Measurements from ENCODE around the gene IDUA.

IDUA gene

DNA sequence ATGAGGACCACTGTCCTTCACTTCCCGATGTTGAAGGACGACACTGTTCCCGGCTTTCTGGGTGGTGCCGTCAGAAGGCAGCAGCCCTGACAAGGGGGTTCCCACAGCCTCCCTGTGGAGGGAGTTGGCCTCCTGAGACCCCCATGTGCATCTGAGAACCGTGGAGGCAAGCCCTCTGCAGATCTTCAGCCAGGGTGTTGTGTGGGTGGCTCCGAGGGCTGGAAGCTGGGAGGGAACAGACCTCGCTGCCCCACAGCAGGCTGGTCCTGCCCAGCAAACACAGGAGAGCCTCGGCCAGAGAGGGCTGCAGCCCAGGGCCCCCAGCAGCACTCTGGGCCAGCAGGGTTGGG is 29.6 kb upstream of the IDUA start:
- TF ChIP-seq, protein P1, sequence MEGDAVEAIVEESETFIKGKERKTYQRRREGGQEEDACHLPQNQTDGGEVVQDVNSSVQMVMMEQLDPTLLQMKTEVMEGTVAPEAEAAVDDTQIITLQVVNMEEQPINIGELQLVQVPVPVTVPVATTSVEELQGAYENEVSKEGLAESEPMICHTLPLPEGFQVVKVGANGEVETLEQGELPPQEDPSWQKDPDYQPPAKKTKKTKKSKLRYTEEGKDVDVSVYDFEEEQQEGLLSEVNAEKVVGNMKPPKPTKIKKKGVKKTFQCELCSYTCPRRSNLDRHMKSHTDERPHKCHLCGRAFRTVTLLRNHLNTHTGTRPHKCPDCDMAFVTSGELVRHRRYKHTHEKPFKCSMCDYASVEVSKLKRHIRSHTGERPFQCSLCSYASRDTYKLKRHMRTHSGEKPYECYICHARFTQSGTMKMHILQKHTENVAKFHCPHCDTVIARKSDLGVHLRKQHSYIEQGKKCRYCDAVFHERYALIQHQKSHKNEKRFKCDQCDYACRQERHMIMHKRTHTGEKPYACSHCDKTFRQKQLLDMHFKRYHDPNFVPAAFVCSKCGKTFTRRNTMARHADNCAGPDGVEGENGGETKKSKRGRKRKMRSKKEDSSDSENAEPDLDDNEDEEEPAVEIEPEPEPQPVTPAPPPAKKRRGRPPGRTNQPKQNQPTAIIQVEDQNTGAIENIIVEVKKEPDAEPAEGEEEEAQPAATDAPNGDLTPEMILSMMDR (conservative IDR thresholded peaks at IDR 0.05; ENCODE audit: low read depth, low read length) = no peak
- H3K4me3 ChIP-seq (ENCODE audit: low read length) = no peak overlapping the region
- no peak for DNase-seq (ENCODE audit: low read depth)

DNA sequence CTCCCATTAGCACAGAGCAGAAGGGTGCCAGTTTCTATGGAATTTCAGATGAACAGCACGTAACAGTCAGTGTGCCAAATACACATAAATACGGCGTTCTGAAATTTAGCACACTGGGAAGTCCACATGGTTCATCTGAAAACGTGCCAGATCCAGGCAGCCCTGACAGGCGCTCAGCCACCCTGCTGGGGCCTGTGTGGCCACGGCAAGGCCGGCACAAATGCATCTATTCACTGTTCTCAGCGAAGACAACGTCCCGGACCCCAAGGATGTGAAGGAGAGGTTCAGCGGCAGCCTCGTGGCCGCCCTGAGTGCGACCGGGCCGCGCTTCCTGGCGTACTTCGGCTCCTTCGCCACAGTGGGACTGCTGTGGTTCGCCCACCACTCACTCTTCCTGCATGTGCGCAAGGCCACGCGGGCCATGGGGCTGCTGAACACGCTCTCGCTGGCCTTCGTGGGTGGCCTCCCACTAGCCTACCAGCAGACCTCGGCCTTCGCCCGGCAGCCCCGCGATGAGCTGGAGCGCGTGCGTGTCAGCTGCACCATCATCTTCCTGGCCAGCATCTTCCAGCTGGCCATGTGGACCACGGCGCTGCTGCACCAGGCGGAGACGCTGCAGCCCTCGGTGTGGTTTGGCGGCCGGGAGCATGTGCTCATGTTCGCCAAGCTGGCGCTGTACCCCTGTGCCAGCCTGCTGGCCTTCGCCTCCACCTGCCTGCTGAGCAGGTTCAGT is 29.1 kb upstream of the IDUA start:
- TF ChIP-seq, protein P1 (conservative IDR thresholded peaks at IDR 0.05; ENCODE audit: low read depth, low read length) = no peak
- H3K4me3 ChIP-seq (ENCODE audit: low read length) = no peak overlapping the region
- no peak for DNase-seq (ENCODE audit: low read depth)

DNA sequence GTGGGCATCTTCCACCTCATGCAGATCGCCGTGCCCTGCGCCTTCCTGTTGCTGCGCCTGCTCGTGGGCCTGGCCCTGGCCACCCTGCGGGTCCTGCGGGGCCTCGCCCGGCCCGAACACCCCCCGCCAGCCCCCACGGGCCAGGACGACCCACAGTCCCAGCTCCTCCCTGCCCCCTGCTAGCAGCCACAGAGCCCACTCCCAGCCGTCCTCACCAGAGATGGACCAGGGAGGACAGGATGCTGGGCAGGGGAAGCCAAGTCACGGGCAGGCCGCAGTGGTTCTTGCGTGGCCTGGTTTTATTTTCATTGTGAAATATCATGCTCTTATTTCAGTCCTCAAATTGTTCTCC is 28.6 kb upstream of the IDUA start:
- no peak overlapping the region for H3K4me3 ChIP-seq (ENCODE audit: low read length)
- no peak for DNase-seq (ENCODE audit: low read depth)
- TF ChIP-seq, protein P1 (conservative IDR thresholded peaks at IDR 0.05; ENCODE audit: low read depth, low read length) = no peak

DNA sequence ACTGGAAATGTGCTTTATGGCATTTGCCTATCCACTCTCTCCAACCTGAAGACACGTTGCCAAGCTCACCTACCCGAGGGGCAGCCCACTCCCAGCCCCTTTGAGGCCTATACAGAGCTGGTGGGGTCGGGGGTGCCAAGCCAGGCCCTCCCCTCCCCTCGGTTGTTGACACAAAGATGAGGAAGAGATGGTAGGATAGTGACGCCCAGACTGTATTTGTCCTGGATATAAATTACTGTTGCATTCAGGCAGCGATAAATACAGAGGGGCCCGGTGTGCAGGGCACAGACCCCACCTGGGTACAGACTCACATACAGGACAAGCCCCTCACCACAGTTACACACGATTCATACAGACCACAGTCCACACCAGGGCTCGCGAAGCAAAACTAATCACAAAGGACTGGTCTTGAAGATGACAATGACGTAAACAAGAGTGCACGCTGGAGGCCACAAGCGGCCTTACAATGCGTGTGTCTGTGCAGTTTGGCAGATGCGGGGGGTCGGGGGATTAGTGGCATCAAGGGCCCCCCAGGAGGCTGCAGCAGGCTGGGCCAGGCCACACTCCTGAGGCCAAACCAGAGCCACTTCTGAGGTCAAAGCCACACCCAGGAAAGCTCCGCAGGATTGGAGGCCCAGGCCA is 28.0 kb upstream of the IDUA start:
- no peak for DNase-seq (ENCODE audit: low read depth)
- no peak overlapping the region for H3K4me3 ChIP-seq (ENCODE audit: low read length)
- TF ChIP-seq, protein P1 (conservative IDR thresholded peaks at IDR 0.05; ENCODE audit: low read depth, low read length) = no peak

DNA sequence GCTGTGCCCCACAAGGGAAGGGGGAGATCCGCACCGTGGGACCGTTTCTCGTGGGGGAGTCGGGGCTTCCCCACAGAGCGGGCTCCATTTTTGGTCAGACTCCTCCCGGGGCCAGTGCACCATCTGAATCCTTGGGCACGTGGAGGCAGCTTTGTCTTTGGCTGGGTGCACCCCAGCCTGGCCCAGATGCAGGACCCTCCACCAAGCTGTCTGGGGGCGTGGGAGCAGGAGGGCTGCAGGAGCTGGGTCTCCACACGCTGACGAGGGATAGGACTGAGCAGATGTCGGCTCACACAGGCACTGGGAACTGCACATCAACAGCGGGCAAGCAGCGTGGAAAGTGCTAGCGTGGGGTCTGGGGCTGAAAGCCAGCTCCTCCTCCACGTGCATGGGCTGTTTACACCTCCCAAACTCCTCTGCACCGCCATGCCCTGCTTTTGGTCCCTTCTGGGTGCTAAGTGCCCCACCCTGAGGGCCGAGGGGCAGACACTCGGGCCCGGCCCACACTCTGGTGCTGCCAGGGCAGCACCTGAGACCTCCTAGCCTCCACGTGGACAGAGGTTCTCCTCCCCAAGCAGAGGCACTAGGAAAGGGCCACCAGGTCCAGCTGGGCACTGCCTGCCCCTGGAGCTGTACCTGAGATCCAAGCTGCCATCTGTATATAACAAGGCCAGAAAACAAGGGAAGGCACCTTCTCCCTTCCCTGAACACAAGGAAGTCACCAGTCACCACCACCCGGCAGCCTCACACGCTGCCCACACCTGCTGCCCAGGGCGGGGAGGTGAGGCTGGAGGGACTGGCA is 27.3 kb upstream of the IDUA start:
- no peak overlapping the region for H3K4me3 ChIP-seq (ENCODE audit: low read length)
- no peak for DNase-seq (ENCODE audit: low read depth)
- TF ChIP-seq, protein P1 (conservative IDR thresholded peaks at IDR 0.05; ENCODE audit: low read depth, low read length) = no peak

DNA sequence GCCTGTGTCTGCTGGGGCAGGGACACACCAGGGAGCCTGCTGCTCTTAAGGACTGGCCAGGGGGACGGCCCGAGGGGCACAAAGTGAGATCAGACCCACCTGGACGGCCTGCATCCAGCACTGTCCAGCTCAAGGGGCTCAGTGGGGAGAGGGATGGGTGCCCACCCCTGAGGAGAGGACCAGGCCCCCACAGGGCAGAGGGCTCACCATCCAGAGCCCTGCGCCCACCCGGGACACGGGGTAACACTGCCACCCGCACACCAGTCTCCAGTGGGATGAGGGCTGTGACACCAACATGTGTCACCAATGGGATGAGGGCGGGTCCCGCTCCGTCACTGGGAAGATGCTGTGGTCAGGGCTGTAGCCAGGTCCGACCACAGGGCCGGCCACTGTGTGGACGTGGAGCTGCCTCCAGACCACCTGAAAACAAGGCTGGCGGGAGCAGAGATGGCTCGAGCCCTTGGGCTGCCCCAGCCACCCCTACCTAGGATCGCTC is 26.7 kb upstream of the IDUA start:
- TF ChIP-seq, protein P1 (conservative IDR thresholded peaks at IDR 0.05; ENCODE audit: low read depth, low read length) = no peak
- no peak for DNase-seq (ENCODE audit: low read depth)
- no peak overlapping the region for H3K4me3 ChIP-seq (ENCODE audit: low read length)

Data from retinal pigment epithelial cell (primary cell).